ENCODE measurements around the gene MACO1.
"Not testable (repeated sequence)": the region's sequence is repeated elsewhere in the genome, so short reads cannot be mapped to it uniquely, and the experiment has no call there.

The MACO1 gene

DNA sequence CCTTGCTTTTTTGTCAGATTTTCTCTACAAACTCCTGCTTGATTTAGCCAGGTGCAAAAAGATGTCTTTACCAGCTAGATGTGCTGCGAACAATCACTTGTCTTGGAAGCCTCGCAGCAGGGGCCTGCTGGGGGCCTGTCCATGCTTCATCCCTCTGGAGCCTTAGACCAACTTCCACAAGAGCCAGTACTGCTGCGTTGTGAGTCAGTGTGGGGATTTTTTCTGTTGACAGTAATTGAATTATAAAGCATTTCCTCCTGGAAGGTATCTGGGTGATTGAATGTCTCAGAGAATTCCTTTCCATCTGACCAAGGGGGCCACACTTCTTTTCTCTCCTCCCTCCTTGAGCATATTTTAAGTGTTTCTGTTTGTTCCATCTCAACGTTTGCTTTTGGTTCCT lies 72.3 kb downstream of the MACO1 start:
- Histone ChIP-seq H3K27me3 (replicated peaks) (no peaks in the 10 kb centered on the region), H3K27ac (no peak overlapping the region), H3K4me3 (ENCODE audit: low read depth, low read length) (no peak overlapping the region), H3K36me3 (replicated peaks) (peaks cover 14% of the 10 kb centered on the region)
- peak; percentile 37 for DNase-seq
- TF ChIP-seq, protein P1, sequence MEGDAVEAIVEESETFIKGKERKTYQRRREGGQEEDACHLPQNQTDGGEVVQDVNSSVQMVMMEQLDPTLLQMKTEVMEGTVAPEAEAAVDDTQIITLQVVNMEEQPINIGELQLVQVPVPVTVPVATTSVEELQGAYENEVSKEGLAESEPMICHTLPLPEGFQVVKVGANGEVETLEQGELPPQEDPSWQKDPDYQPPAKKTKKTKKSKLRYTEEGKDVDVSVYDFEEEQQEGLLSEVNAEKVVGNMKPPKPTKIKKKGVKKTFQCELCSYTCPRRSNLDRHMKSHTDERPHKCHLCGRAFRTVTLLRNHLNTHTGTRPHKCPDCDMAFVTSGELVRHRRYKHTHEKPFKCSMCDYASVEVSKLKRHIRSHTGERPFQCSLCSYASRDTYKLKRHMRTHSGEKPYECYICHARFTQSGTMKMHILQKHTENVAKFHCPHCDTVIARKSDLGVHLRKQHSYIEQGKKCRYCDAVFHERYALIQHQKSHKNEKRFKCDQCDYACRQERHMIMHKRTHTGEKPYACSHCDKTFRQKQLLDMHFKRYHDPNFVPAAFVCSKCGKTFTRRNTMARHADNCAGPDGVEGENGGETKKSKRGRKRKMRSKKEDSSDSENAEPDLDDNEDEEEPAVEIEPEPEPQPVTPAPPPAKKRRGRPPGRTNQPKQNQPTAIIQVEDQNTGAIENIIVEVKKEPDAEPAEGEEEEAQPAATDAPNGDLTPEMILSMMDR (IDR thresholded peaks at IDR 0.05; ENCODE audit: low read depth, low read length, missing control alignments) = no peak
- in situ Hi-C loops (cut with HindIII; ENCODE audit: low pct_ligation_motif_present, low sequenced_read_pairs) = no loop called here

DNA sequence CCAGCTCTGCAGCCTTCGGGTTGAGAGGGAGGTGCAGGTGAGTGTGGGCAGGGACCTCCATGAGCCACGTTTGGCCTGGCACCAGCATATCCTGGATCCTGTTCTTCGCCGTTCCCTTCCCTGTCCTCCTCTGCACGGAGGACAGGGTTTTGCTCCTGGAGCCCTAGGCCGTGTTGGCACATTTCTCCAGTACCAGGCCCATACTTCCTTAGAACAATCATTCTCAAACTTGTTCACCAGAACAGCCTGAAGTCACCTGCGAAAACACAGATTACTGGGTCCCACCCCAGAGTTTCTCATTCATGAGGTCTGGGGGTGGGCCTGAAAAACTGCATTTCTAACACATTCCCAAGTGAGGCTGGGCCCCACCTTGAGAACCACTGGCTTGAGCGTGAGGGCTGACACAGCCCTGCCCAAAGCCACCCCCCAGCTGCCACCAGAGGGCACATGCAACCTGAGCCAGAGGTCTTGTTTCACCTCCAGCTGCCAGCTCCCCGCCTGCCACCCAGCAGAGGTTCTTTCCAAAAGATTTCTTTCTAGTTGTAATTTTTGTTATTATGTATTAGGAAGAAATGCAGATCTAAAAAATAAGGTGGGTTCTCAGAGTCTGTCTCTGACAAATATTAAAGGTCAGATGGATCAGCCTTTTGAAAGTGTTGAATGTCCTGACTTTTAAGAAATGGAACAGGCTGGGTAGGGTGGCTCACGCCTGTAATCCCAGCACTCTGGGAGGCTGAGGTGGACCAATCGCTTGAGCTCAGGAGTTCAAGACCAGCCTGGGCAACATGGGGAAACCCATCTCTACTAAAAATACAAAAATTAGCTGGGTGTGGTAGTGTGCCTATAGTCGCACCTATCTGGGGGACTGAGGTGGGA lies 73.1 kb downstream of the MACO1 start:
- TF ChIP-seq, protein P1 (IDR thresholded peaks at IDR 0.05; ENCODE audit: low read depth, low read length, missing control alignments) = peak; percentile 61
- H3K27me3 ChIP-seq (replicated peaks) = no peaks in the 10 kb centered on the region
- no peak overlapping the region for H3K27ac ChIP-seq
- in situ Hi-C loops (cut with HindIII; ENCODE audit: low pct_ligation_motif_present, low sequenced_read_pairs) = no loop called here
- DNase-seq = no peak
- peaks cover 10% of the 10 kb centered on the region for H3K36me3 ChIP-seq (replicated peaks)
- H3K4me3 ChIP-seq (ENCODE audit: low read depth, low read length) = no peak overlapping the region

DNA sequence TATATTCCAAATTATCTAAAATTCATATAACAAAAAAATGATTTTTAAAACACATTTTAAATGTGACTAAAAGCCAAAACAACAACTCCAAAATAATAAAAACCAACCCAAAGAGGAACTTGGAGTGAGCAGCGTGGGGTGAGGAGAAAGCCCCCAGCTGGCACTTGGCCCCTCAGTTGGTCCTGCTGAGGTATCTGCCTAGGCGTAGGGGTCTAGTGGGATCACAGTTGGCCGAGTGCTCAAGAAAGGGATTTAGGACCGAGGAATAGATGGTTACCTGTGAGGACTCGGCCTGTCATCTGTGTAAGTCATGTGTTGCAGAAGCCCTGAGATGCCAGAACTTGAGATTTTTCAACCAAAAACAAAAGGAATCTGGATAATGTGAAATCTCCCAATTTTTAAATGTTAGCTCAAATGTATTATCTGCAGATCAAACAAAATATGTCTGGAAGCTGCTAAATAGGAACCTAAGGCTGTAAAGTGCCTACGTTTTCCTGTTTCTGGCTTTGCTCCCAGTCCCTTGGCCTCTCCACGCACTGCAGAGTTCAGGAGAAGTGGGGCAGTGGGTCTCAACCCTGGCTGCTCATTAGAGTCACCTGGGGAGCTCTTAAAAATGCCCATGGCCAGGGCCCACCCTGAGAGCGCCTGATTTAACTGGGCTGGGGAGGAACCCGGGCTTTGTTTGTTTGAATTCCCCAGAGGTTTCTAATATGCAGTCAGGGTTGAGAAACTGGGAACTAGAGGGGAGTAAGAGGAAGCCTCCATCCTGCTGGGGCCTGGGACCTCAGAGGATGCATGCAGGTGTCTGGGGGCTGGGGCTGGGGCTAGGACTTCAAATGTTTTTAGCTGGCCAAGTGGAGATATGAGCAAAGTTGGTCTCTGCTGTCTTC lies 74.3 kb downstream of the MACO1 start:
- peak; percentile 22 for DNase-seq
- Histone ChIP-seq H3K36me3 (replicated peaks) (peaks cover 7% of the 10 kb centered on the region), H3K27me3 (replicated peaks) (no peaks in the 10 kb centered on the region), H3K4me3 (ENCODE audit: low read depth, low read length) (no peak overlapping the region), H3K27ac (no peak overlapping the region)
- TF ChIP-seq, protein P1 (IDR thresholded peaks at IDR 0.05; ENCODE audit: low read depth, low read length, missing control alignments) = no peak
- in situ Hi-C loops (cut with HindIII; ENCODE audit: low pct_ligation_motif_present, low sequenced_read_pairs) = no loop called here

DNA sequence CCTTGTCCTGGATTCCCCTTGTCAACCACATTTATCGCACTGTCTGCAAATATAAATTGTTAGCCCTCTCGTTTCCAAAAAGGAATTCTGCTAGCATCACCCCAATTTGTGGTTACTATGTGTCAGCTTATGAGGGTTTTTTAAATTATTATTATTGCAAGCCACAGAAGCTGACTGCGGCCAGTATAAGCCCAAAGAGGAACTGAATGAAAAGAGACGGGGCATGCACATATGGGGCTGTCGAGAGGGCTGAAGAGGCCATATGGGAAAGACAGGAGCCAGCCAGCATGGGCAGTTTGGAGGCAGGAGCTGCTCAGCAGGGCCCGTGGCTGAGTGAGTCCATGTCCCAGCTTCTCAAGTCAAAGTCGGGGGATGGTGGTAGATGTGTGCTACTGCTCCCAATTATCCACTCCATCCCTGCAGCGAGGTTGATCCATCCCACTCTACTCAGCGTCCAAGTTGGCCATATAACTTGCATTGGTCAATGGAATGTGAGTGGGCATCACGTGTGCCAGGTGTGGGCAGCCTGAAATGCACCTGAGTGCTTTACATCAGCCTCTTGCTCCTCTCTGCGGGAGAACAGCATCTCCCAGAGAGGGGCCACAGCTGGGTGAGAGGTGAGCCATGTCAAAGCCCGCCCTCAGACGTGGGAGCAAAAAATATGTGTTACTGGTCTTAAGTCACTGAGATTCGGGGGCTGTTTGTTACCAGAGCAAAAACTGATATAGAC lies 75.1 kb downstream of the MACO1 start:
- in situ Hi-C loops (cut with HindIII; ENCODE audit: low pct_ligation_motif_present, low sequenced_read_pairs) = no loop called here
- Histone ChIP-seq H3K36me3 (replicated peaks) (peaks cover 7% of the 10 kb centered on the region), H3K27me3 (replicated peaks) (no peaks in the 10 kb centered on the region), H3K4me3 (ENCODE audit: low read depth, low read length) (no peak overlapping the region), H3K27ac (no peak overlapping the region)
- DNase-seq = no peak
- TF ChIP-seq, protein P1 (IDR thresholded peaks at IDR 0.05; ENCODE audit: low read depth, low read length, missing control alignments) = no peak

DNA sequence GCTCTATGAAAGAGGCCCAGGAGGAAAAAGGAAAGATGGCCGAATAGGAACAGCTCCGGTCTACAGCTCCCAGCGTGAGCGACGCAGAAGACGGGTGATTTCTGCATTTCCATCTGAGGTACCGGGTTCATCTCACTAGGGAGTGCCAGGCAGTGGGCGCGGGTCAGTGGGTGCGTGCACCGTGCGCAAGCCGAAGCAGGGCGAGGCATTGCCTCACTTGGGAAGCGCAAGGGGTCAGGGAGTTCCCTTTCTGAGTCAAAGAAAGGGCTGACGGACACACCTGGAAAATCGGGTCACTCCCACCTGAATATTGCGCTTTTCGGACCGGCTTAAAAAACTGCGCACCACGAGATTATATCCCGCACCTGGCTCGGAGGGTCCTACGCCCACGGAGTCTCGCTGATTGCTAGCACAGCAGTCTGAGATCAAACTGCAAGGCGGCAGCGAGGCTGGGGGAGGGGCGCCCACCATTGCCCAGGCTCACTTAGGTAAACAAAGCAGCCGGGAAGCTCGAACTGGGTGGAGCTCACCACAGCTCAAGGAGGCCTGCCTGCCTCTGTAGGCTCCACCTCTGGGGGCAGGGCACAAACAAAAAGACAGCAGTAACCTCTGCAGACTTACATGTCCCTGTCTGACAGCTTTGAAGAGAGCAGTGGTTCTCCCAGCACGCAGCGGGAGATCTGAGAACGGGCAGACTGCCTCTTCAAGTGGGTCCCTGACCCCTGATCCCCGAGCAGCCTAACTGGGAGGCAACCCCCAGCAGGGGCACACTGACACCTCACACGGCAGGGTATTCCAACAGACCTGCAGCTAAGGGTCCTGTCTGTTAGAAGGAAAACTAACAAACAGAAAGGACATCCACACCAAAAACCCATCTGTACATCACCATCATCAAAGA lies 76.1 kb downstream of the MACO1 start:
- H3K27ac ChIP-seq; in situ Hi-C loops (cut with HindIII; ENCODE audit: low pct_ligation_motif_present, low sequenced_read_pairs); DNase-seq; H3K27me3 ChIP-seq (replicated peaks); H3K36me3 ChIP-seq (replicated peaks); H3K4me3 ChIP-seq (ENCODE audit: low read depth, low read length): not testable (repeated sequence)
